ENCODE results near the gene NAPEPLD.
"Not testable (repeated sequence)": the region's sequence is repeated elsewhere in the genome, so short reads cannot be mapped to it uniquely, and the experiment has no call there.

Gene NAPEPLD

GRCh38 chr7:103082497-103082896, 66.4 kb downstream of the NAPEPLD start (continued):
- TF ChIP-seq POU6F1 (CRISPR knock-in tag; IDR thresholded peaks at IDR 0.05; ENCODE audit: borderline replicate concordance, low read depth) (no peak), ARNTL (CRISPR knock-in tag; IDR thresholded peaks at IDR 0.05; ENCODE audit: borderline replicate concordance, low read depth) (no peak), ISL1 (CRISPR knock-in tag; IDR thresholded peaks at IDR 0.05) (no peak), SNAI2 (CRISPR knock-in tag; IDR thresholded peaks at IDR 0.05) (no peak), ZNF8 (CRISPR knock-in tag; IDR thresholded peaks at IDR 0.05) (no peak), RARB (CRISPR knock-in tag; IDR thresholded peaks at IDR 0.05) (no peak), CREB5 (CRISPR knock-in tag; IDR thresholded peaks at IDR 0.05; ENCODE audit: low read depth) (no peak), ZNF565 (CRISPR knock-in tag; conservative IDR thresholded peaks at IDR 0.05; ENCODE audit: low read depth) (no peak), ZFP30 (CRISPR knock-in tag; IDR thresholded peaks at IDR 0.05) (no peak), ZNF70 (CRISPR knock-in tag; IDR thresholded peaks at IDR 0.05) (no peak), ZC3H10 (CRISPR knock-in tag; IDR thresholded peaks at IDR 0.05) (no peak)

- no peak for TF ChIP-seq SNAI2 (CRISPR knock-in tag; IDR thresholded peaks at IDR 0.05)
- TF ChIP-seq ARNTL (CRISPR knock-in tag; IDR thresholded peaks at IDR 0.05; ENCODE audit: borderline replicate concordance, low read depth): no peak
- no peak for TF ChIP-seq TCF4 (CRISPR knock-in tag; IDR thresholded peaks at IDR 0.05; ENCODE audit: borderline replicate concordance)
- TF ChIP-seq CSDC2 (CRISPR knock-in tag; IDR thresholded peaks at IDR 0.05): no peak
- TF ChIP-seq ZFP30 (CRISPR knock-in tag; IDR thresholded peaks at IDR 0.05): no peak
- TF ChIP-seq PPARA (CRISPR knock-in tag; IDR thresholded peaks at IDR 0.05; ENCODE audit: borderline replicate concordance): no peak
- no peak for TF ChIP-seq TOX (CRISPR knock-in tag; IDR thresholded peaks at IDR 0.05; ENCODE audit: borderline replicate concordance)
- no peak for TF ChIP-seq CSRNP3 (CRISPR knock-in tag; IDR thresholded peaks at IDR 0.05)
- TF ChIP-seq ZFP3 (CRISPR knock-in tag; IDR thresholded peaks at IDR 0.05): no peak
- TF ChIP-seq ISL1 (CRISPR knock-in tag; IDR thresholded peaks at IDR 0.05): no peak
- TF ChIP-seq OSR1 (CRISPR knock-in tag; IDR thresholded peaks at IDR 0.05): no peak
- no peak for ATAC-seq
These were observed 68.0 kb downstream of the NAPEPLD start for GRCh38 chr7:103080923-103081322.

- no peak for ATAC-seq
These were observed 69.1 kb downstream of the NAPEPLD start for GRCh38 chr7:103079836-103080235.

GRCh38 chr7:103078226-103078625, 70.7 kb downstream of the NAPEPLD start:
- ATAC-seq: not testable (repeated sequence)

More at GRCh38 chr7:103079836-103080235, 69.1 kb downstream of the NAPEPLD start:
- TF ChIP-seq ZFP30 (CRISPR knock-in tag; IDR thresholded peaks at IDR 0.05) (no peak), CSRNP3 (CRISPR knock-in tag; IDR thresholded peaks at IDR 0.05) (no peak), SNAI2 (CRISPR knock-in tag; IDR thresholded peaks at IDR 0.05) (no peak), RARB (CRISPR knock-in tag; IDR thresholded peaks at IDR 0.05) (no peak), ZNF565 (CRISPR knock-in tag; conservative IDR thresholded peaks at IDR 0.05; ENCODE audit: low read depth) (no peak), PPARA (CRISPR knock-in tag; IDR thresholded peaks at IDR 0.05; ENCODE audit: borderline replicate concordance) (no peak), ZNF8 (CRISPR knock-in tag; IDR thresholded peaks at IDR 0.05) (no peak)

- ATAC-seq: no peak
- TF ChIP-seq GLIS3 (CRISPR knock-in tag; IDR thresholded peaks at IDR 0.05) (no peak), SNAI2 (CRISPR knock-in tag; IDR thresholded peaks at IDR 0.05) (no peak)
These were observed 71.6 kb downstream of the NAPEPLD start for GRCh38 chr7:103077318-103077717.

GRCh38 chr7:103076764-103077163, 72.1 kb downstream of the NAPEPLD start:
- no peak for ATAC-seq
- TF ChIP-seq CREB5 (CRISPR knock-in tag; IDR thresholded peaks at IDR 0.05; ENCODE audit: low read depth) (no peak), BACH2 (CRISPR knock-in tag; IDR thresholded peaks at IDR 0.05; ENCODE audit: borderline replicate concordance) (no peak), PATZ1 (CRISPR knock-in tag; IDR thresholded peaks at IDR 0.05; ENCODE audit: borderline replicate concordance) (no peak), SNAI2 (CRISPR knock-in tag; IDR thresholded peaks at IDR 0.05) (no peak), ZC3H10 (CRISPR knock-in tag; IDR thresholded peaks at IDR 0.05) (no peak), CSRNP3 (CRISPR knock-in tag; IDR thresholded peaks at IDR 0.05) (no peak), ZNF70 (CRISPR knock-in tag; IDR thresholded peaks at IDR 0.05) (no peak), ZFP3 (CRISPR knock-in tag; IDR thresholded peaks at IDR 0.05) (no peak), ISL1 (CRISPR knock-in tag; IDR thresholded peaks at IDR 0.05) (no peak)
